Measurements from ENCODE around the gene EEF1AKMT3. TPM values are rescaled to one million over a fixed set of nuclear protein-coding genes. Genes with fewer than 3 reads are reported as not detected.
A peak's percentile ranks its signal among the peaks of the same experiment; 100 is the strongest.

Gene EEF1AKMT3
- total RNA-seq, 1 experiment from 2014 or later = 100 TPM

- Histone ChIP-seq H3K36me3 (no peaks in the 10 kb centered on the region), H3K27ac (no peak overlapping the region), H3K9me3 (replicated peaks) (no peaks in the 10 kb centered on the region), H3K27me3 (peaks cover 1% of the 10 kb centered on the region), H3K4me3 (no peak overlapping the region), H3K4me1 (peaks cover 23% of the 10 kb centered on the region)
- DNase-seq = no peak
Observed at GRCh38 chr12:57731411-57732080, 40.9 kb upstream of the EEF1AKMT3 start.

DNA sequence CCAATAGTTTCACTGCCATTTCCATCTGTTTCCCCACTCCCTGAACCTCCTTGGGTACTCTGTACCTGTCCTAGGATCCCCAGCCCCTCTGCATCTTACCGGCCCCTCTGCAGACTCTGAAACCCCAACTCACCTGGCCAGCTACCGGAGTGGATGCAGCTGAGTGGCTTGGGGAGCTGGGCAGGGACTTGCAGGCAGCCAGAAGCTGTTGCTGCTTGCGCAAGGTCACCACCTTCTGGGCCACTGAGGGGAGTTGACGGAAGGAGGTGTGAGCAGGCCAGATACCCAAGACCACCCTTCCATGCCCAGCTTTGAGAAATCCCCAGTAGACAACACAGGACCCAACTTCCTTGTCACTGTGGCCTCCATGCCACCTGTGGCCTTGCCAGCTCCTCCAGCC, 40.1 kb upstream of the EEF1AKMT3 start:
- H3K9me3 ChIP-seq (replicated peaks) = no peaks in the 10 kb centered on the region
- H3K27me3 ChIP-seq = peaks cover 9% of the 10 kb centered on the region
- no peaks in the 10 kb centered on the region for H3K36me3 ChIP-seq
- DNase-seq = peak in 1 of 2 experiments; percentile 73
- no peak overlapping the region for H3K27ac ChIP-seq
- no peak overlapping the region for H3K4me3 ChIP-seq
- H3K4me1 ChIP-seq = peaks cover 30% of the 10 kb centered on the region

DNA sequence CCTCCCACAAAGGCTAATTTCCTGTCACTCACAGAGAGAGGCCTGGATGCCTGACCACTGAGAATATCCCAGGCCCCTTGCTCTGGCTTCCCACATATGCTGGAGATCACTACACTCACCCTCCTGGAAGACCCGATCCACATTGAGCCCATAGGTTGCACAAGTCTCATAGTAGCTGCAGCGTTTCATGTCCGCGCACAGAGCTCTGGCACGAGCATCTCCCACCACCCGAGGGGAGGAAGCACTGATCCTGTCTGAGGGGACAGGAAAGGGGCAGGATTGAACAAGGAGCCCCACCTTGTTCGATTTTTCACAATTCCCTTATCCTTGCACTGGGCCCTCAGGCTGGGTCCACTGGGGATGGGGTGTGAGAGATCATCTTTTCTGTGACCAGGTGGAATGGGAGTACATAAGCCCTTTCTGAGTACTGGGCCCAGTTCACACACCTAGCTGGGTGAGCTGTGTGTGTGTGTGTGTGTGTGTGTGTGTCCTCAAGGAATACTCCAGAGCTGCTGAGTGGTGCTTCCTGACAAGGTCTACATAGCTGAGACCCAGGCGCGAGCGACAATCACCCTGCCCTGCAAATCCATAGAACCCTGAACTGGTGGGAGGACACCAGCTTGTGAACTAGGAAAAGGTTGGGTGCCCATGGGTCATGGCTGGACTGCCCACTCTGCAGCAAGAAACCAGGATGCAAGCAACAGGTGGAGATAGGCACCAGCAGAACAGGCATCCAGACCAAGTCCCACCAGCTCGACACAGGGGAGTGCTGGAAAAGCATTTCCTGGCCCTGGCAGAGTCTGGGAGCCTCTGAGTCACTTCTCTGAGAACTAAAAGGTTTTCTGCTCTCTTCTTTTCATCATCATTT, 39.5 kb upstream of the EEF1AKMT3 start:
- Histone ChIP-seq H3K4me3 (no peak overlapping the region), H3K27me3 (peaks cover 16% of the 10 kb centered on the region), H3K27ac (no peak overlapping the region), H3K4me1 (peaks cover 33% of the 10 kb centered on the region), H3K36me3 (no peaks in the 10 kb centered on the region), H3K9me3 (replicated peaks) (no peaks in the 10 kb centered on the region)
- DNase-seq = no peak

GRCh38 chr12:57733928-57734327, 38.5 kb upstream of the EEF1AKMT3 start:
- peaks cover 33% of the 10 kb centered on the region for H3K4me1 ChIP-seq

GRCh38 chr12:57734591-57734990, 37.8 kb upstream of the EEF1AKMT3 start:
- no peak overlapping the region for H3K4me3 ChIP-seq
- peak overlapping the region; percentile 50; the same call in 1 of the 2 replicates for H3K27ac ChIP-seq
- peaks cover 23% of the 10 kb centered on the region for H3K27me3 ChIP-seq
- no peaks in the 10 kb centered on the region for H3K36me3 ChIP-seq
- peaks cover 37% of the 10 kb centered on the region for H3K4me1 ChIP-seq
- H3K9me3 ChIP-seq (replicated peaks) = no peaks in the 10 kb centered on the region
- peak; percentile 97 to 98 for DNase-seq

More at GRCh38 chr12:57733928-57734327, 38.5 kb upstream of the EEF1AKMT3 start:
- DNase-seq = peak in 1 of 2 experiments; percentile 76
- no peak overlapping the region for H3K4me3 ChIP-seq
- no peak overlapping the region for H3K27ac ChIP-seq
- no peaks in the 10 kb centered on the region for H3K36me3 ChIP-seq
- H3K27me3 ChIP-seq = peaks cover 17% of the 10 kb centered on the region
- H3K9me3 ChIP-seq (replicated peaks) = no peaks in the 10 kb centered on the region

DNA sequence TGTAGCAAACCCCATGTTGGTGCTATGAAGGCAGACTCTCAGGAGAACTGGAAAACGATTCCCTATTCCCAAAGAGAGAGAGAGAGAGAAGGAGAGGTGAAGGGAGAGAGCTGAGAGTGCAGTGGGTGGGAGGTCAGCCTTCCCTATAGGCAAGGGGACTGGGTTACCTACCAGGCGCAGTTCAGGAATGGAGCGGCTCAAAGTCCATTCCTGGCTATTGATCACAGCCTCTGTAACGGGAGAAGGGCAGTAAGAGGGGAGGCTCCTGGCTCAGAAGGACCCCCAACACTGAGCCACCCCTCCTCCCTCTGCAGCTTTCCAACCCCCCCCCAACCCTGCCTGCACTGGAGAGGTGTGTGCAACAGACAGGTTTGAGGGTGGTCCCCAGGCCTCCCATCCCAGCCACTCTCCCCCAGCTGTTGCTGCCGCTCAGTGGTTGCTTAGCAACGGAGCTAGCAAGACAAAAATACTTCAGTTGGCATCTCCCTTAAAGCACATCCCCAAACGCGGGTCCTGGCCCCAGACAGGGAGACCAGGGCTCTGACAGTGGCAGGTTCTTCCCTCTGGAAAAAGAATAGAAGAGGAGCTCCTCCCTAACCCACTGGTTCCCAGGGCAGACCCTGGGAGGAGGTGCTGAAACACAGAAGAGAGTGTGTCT, 37.1 kb upstream of the EEF1AKMT3 start:
- H3K27me3 ChIP-seq = peaks cover 31% of the 10 kb centered on the region
- H3K4me1 ChIP-seq = peaks cover 37% of the 10 kb centered on the region
- H3K9me3 ChIP-seq (replicated peaks) = no peaks in the 10 kb centered on the region
- H3K27ac ChIP-seq = peak overlapping the region; percentile 50
- peak overlapping the region; percentile 45 for H3K4me3 ChIP-seq
- peak; percentile 100 for DNase-seq
- H3K36me3 ChIP-seq = no peaks in the 10 kb centered on the region

DNA sequence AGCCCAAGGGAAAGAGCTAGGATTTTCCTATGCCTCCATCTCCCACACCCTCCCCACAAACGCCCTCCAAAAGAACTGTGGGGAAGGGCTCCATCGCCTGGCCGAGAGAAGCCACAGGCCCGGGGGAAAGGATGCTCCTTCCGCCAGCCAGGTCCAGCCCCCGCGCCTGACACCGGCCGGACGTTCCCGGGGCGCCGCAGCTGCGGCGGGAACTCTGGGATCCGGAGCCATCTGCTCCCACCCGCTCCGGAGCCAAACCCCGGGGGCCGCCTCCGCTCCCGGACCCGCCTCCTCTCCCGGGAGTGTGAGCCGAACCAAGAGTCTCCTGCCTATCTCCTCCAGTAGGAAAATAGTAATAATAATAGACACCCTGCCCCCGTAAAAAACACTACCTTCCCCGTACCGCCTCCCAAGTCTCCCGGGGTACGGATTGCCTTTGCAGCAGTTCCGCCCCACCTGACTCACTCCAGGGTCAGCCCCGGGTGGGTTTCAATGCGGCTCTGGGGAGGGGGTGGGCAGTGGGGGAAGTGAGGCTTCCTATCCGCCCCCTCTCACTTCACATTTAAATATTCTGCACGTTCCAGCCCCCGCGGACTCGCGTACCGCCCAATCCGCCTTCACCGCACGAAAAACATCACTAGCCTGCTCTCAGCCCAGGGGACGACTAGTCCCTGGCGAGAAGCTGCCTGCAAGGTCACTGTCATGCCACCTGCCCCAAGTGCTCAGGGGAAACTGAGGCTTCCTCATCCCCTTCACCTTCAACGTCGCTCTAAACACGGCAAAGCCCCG, 36.3 kb upstream of the EEF1AKMT3 start:
- Histone ChIP-seq H3K36me3 (no peaks in the 10 kb centered on the region), H3K9me3 (replicated peaks) (no peaks in the 10 kb centered on the region), H3K27me3 (peaks cover 39% of the 10 kb centered on the region), H3K4me3 (peak overlapping the region; percentile 45), H3K27ac (peak overlapping the region; percentile 50), H3K4me1 (peaks cover 37% of the 10 kb centered on the region)
- peak; percentile 100 for DNase-seq

DNA sequence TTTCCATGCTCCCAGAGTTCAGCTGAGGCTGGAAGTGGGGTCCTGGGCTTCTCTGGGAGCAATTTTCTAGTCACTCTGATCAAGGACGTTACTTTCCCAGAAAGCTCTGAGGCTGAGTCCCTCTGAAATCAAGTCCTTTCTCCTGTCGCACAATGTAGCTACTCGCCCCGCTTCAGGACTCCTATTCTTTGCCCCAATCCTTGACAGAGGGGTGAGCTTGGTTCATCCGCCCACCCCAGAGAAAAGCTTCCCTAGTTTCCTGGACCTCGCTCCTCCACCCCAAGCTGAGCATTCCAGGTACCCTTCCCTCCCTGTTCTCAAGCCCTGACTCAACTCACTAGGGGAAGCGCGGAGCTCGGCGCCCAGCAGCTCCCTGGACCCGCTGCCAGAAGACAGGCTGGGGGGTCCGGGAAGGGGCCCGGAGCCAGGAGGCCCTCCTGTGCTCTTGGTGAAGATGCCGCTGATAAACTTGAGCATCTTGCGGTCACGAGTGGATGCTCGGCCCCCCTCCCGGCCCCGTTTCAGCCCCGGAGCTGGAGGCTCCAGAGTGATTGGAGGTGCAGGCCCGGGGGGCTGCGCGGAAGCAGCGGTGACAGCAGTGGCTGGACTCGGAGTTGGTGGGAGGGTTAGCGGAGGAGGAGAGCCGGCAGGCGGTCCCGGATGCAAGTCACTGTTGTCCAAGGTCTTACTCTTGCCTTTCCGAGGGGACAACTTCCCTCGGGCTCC, 35.5 kb upstream of the EEF1AKMT3 start:
- Histone ChIP-seq H3K4me3 (peak overlapping the region; percentile 45), H3K4me1 (peaks cover 37% of the 10 kb centered on the region), H3K36me3 (no peaks in the 10 kb centered on the region), H3K9me3 (replicated peaks) (no peaks in the 10 kb centered on the region), H3K27me3 (peaks cover 47% of the 10 kb centered on the region), H3K27ac (no peak overlapping the region)
- DNase-seq = peak; percentile 84 to 94

GRCh38 chr12:57737467-57738460, 34.6 kb upstream of the EEF1AKMT3 start:
- Histone ChIP-seq H3K4me1 (peaks cover 37% of the 10 kb centered on the region), H3K36me3 (no peaks in the 10 kb centered on the region), H3K4me3 (peak overlapping the region; percentile 46), H3K9me3 (replicated peaks) (no peaks in the 10 kb centered on the region), H3K27me3 (peaks cover 55% of the 10 kb centered on the region), H3K27ac (no peak overlapping the region)
- DNase-seq = peak; percentile 96 to 98

- H3K4me3 ChIP-seq = peak within 1 kb of the TSS; percentile 46
- no peak within 1 kb of the TSS for H3K27ac ChIP-seq
- H3K9me3 ChIP-seq (replicated peaks) = no peaks in the 10 kb centered on the region
- peaks cover 61% of the 10 kb centered on the region for H3K27me3 ChIP-seq
- DNase-seq = peak; percentile 98 to 100
- no peaks in the 10 kb centered on the region for H3K36me3 ChIP-seq
- H3K4me1 ChIP-seq = peaks cover 39% of the 10 kb centered on the region
Observed at GRCh38 chr12:57738661-57739237, 33.7 kb upstream of the EEF1AKMT3 start, which contains the start of gene AGAP2. Gene AGAP2 (minus strand): TSS chr12:57738742. CDS start chr12:57738246, 496 bp downstream.

- Histone ChIP-seq H3K27ac (no peak overlapping the region), H3K4me1 (peaks cover 42% of the 10 kb centered on the region), H3K27me3 (peaks cover 61% of the 10 kb centered on the region), H3K9me3 (replicated peaks) (no peaks in the 10 kb centered on the region), H3K4me3 (no peak overlapping the region), H3K36me3 (no peaks in the 10 kb centered on the region)
- peak in 1 of 2 experiments; percentile 83 for DNase-seq
Observed at GRCh38 chr12:57739387-57739786, 33.0 kb upstream of the EEF1AKMT3 start.

- no peak overlapping the region for H3K27ac ChIP-seq
- peaks cover 61% of the 10 kb centered on the region for H3K27me3 ChIP-seq
- H3K36me3 ChIP-seq = no peaks in the 10 kb centered on the region
- no peaks in the 10 kb centered on the region for H3K9me3 ChIP-seq (replicated peaks)
- H3K4me1 ChIP-seq = peaks cover 35% of the 10 kb centered on the region
- no peak overlapping the region for H3K4me3 ChIP-seq
- no peak for DNase-seq
Observed at GRCh38 chr12:57739914-57740538, 32.4 kb upstream of the EEF1AKMT3 start.

Measured in SJCRH30 (cell line).